Stomach (tissue), 9 donors: ENCODE data around the gene EXT2. TPM values are rescaled to one million over a fixed set of nuclear protein-coding genes. Genes with fewer than 3 reads are reported as not detected.

Source experiments
- DNase-seq, 2 donors: peaks; one replicate each; pipeline versions ENCODE4 v3.0.0 to v3.0.0-alpha.2; 2013 to 2019
- H3K27ac ChIP-seq, 5 donors: fragments of 200-600 bp in 4 of 5; sonication (generic) in 4 of 5; one replicate each; pipeline ENCODE4 v1.5.1; 2013 to 2019; ENCODE audit warnings: mild to moderate bottlenecking in 1 of 5, moderate library complexity in 1 of 5
- H3K27me3 ChIP-seq, 3 donors: fragments of 200-600 bp; sonication (generic); one replicate each; pipeline ENCODE4 v1.5.1; 2017 to 2019; ENCODE audit warnings: mixed run types in 1 of 3
- H3K36me3 ChIP-seq, 4 donors: fragments of 200-600 bp; sonication (generic); 1 replicate in 3 of 4; 2 replicates in 1 of 4; pipeline ENCODE4 v1.5.1; 2016 to 2019
- H3K4me1 ChIP-seq, 4 donors: fragments of 200-600 bp; sonication (generic); one replicate each; pipeline ENCODE4 v1.5.1; 2016 to 2019
- H3K4me3 ChIP-seq, 4 donors: fragments of 200-600 bp; sonication (generic) in 3 of 4; one replicate each; pipeline ENCODE4 v1.5.1; 2016 to 2019; ENCODE audit warnings: mild to moderate bottlenecking in 1 of 4
- H3K9me3 ChIP-seq, 4 donors: fragments of 200-600 bp; sonication (generic); one replicate each; pipeline ENCODE4 v1.5.1; 2016 to 2019
- CTCF ChIP-seq, 7 experiments: fragments of 450-650 bp in 4 of 7; fragments of 200-600 bp in 3 of 7; sonication (generic) in 3 of 7; IDR thresholded peaks; one replicate each; pipeline ENCODE4 v1.5.1; 2016 to 2019; ENCODE audit warnings: antibody characterized with exemption in 7 of 7, control low read depth in 2 of 7, mild to moderate bottlenecking in 1 of 7
- EP300 ChIP-seq: sonication (generic); formaldehyde crosslinking; IDR thresholded peaks from one replicate; pipeline ENCODE4 v1.6.1; 2017; ENCODE audit warnings: antibody characterized with exemption
- POLR2A ChIP-seq, 4 donors: fragments of 450-650 bp; IDR thresholded peaks; one replicate each; pipeline ENCODE4 v1.6.1; 2016; ENCODE audit warnings: antibody characterized with exemption in 4 of 4, control low read depth in 2 of 4, mild to moderate bottlenecking in 1 of 4, moderate library complexity in 1 of 4
- POLR2AphosphoS5 ChIP-seq, 3 donors: sonication (generic); formaldehyde crosslinking; IDR thresholded peaks; one replicate each; pipeline ENCODE4 v1.6.1; 2016; ENCODE audit warnings: antibody characterized with exemption in 3 of 3
- WGBS, 5 donors: extraction: QIAGEN DNeasy Blood & Tissue Kit in 3 of 5; methylation state at CpG; one replicate each; pipeline versions ENCODE4 v1.1.5 to v1.1.7; 2013 to 2018; 5-methylcytosine and 5-hydroxymethylcytosine counted together
- intact Hi-C: fragments of 100-400 bp; cut with DNase I; formaldehyde crosslinking; loops from one replicate; pipeline ENCODE4 v1.15.1; 2023; ENCODE audit warnings: low total_unique reads
- polyA plus RNA-seq, 3 donors: library from polyadenylated mRNA; stranded (reverse); fragments of 200-250 nt; gene quantifications; one replicate each; pipeline ENCODE4 v1.2.3, GENCODE V29; 2013
- total RNA-seq, 5 donors: library from RNA; depleted of rRNA; stranded (reverse); fragments of >200 nt; gene quantifications; one replicate each; pipeline versions ENCODE4 v1.1.0 to v1.2.3, GENCODE V29; 2014 to 2016
- donor health status: healthy with polysubstance abuse.
- donor health status: Bipolar disorder and iron deficiency.
- donor health status: healthy.

The EXT2 gene
- total and polyA plus RNA-seq, 8 donors: 10.5 to 93.8 (median 16.0) TPM

DNA sequence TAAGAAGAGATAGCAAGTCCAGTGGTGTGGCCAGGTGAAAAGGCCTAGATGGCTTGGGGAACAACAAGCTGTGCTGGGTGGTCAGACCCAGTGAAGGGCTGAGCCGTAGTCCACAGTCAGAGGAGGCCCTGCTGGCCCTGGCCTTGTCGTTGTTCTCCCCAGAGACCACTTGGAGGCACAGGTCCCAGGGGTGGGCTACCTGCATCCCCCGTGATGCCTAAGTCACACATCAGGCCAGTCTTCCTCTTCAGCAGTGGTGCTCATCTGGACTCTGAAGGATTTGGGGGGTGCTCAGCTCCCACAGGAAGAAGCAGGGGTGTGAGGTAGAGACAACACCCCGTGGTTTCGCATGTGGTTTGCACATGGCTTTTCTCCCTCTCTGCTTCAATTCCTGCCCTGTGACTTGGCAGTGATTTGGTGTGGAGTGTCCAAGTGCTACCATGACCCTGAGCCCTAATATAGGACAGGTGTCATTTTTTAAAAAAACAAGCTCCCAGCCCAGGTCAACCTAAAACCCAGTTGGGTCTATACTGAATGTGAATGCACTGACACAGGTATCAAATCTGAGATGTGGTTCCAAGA lies 163.5 kb downstream of the EXT2 start:
- intact Hi-C loops: no loop called here

GRCh38 chr11:44260081-44260480 lies 164.6 kb downstream of the EXT2 start:
- Histone ChIP-seq H3K27ac (no peak overlapping the region), H3K4me1 (peaks cover 0 to 10% (median 4%) of the 10 kb centered on the region in 4 donors), H3K27me3 (peaks cover 0 to 19% (median 0%) of the 10 kb centered on the region in 3 donors), H3K9me3 (no peaks in the 10 kb centered on the region), H3K36me3 (no peaks in the 10 kb centered on the region), H3K4me3 (no peak overlapping the region)
- DNase-seq: no peak
- TF ChIP-seq CTCF (IDR thresholded peaks at IDR 0.05) (no peak), POLR2A (IDR thresholded peaks at IDR 0.05) (no peak), POLR2AphosphoS5 (IDR thresholded peaks at IDR 0.05) (no peak), EP300 (no peak)
- 69 to 85% (median 73%) methylated on average over 4 of the region's 4 CpGs for WGBS, 5 donors
- intact Hi-C loops: no loop called here

More for the DNA sequence above, 163.5 kb downstream of the EXT2 start:
- WGBS, 5 donors: 79 to 90% (median 86%) methylated on average over 5 of the region's 5 CpGs
- Histone ChIP-seq H3K27me3 (peaks cover 0 to 9% (median 0%) of the 10 kb centered on the region in 3 donors), H3K27ac (no peak overlapping the region), H3K9me3 (no peaks in the 10 kb centered on the region), H3K36me3 (no peaks in the 10 kb centered on the region), H3K4me1 (peaks cover 0 to 10% (median 4%) of the 10 kb centered on the region in 4 donors), H3K4me3 (no peak overlapping the region)
- TF ChIP-seq POLR2AphosphoS5 (IDR thresholded peaks at IDR 0.05): no peak
- TF ChIP-seq EP300: no peak
- TF ChIP-seq POLR2A (IDR thresholded peaks at IDR 0.05): no peak
- TF ChIP-seq CTCF (IDR thresholded peaks at IDR 0.05): no peak
- DNase-seq: no peak

GRCh38 chr11:44261800-44262591 lies 166.5 kb downstream of the EXT2 start:
- Histone ChIP-seq H3K9me3 (no peaks in the 10 kb centered on the region), H3K4me1 (peaks cover 0 to 1% (median 0%) of the 10 kb centered on the region in 4 donors), H3K27me3 (peaks cover 0 to 19% (median 0%) of the 10 kb centered on the region in 3 donors), H3K27ac (no peak overlapping the region), H3K36me3 (no peaks in the 10 kb centered on the region), H3K4me3 (no peak overlapping the region)
- intact Hi-C loops: no loop called here
- 82 to 90% (median 87%) methylated on average over 7 to 14 of the region's 14 CpGs for WGBS, 5 donors
- DNase-seq: no peak
- TF ChIP-seq POLR2A (IDR thresholded peaks at IDR 0.05) (no peak), CTCF (IDR thresholded peaks at IDR 0.05) (no peak)

- H3K4me1 ChIP-seq: no peaks in the 10 kb centered on the region
- H3K27ac ChIP-seq: no peak overlapping the region
- H3K4me3 ChIP-seq: no peak overlapping the region
- H3K9me3 ChIP-seq: no peaks in the 10 kb centered on the region
- TF ChIP-seq CTCF (IDR thresholded peaks at IDR 0.05): no peak
- no peak for DNase-seq
- intact Hi-C loops: no loop called here
- no peaks in the 10 kb centered on the region for H3K36me3 ChIP-seq
- H3K27me3 ChIP-seq: peaks cover 0 to 19% (median 0%) of the 10 kb centered on the region in 3 donors
- 75 to 87% (median 84%) methylated on average over 14 to 20 of the region's 20 CpGs for WGBS, 5 donors
These were observed 168.4 kb downstream of the EXT2 start for GRCh38 chr11:44263738-44264437.
